ENCODE results near the gene DGKE.

The DGKE gene

GRCh38 chr17:56912105-56912999 lies 78.4 kb downstream of the DGKE start:
- in situ Hi-C loops (cut with HindIII; ENCODE audit: low sequenced_read_pairs) = no loop called here

GRCh38 chr17:56913000-56913311 lies 79.0 kb downstream of the DGKE start:
- in situ Hi-C loops (cut with HindIII; ENCODE audit: low sequenced_read_pairs) = no loop called here

- in situ Hi-C loops (cut with HindIII; ENCODE audit: low sequenced_read_pairs) = no loop called here
These were observed 79.5 kb downstream of the DGKE start for GRCh38 chr17:56913353-56913866.

- in situ Hi-C loops (cut with HindIII; ENCODE audit: low sequenced_read_pairs) = no loop called here
These were observed 80.1 kb downstream of the DGKE start, which contains the start of gene TRIM25 for GRCh38 chr17:56913867-56914580. TSS of gene TRIM25 (minus strand) at chr17:56914049. CDS start at chr17:56913988, 61 bp downstream.

GRCh38 chr17:56914581-56915273 lies 80.8 kb downstream of the DGKE start:
- in situ Hi-C loops (cut with HindIII; ENCODE audit: low sequenced_read_pairs) = no loop called here

GRCh38 chr17:56917559-56918296 lies 83.8 kb downstream of the DGKE start:
- in situ Hi-C loops (cut with HindIII; ENCODE audit: low sequenced_read_pairs) = no loop called here

- in situ Hi-C loops (cut with HindIII; ENCODE audit: low sequenced_read_pairs) = no loop called here
These were observed 85.0 kb downstream of the DGKE start for GRCh38 chr17:56918916-56919315.
